HG03097 (cell line): Measurements from ENCODE around the gene MOB1B.
A peak's percentile ranks its signal among the peaks of the same experiment; 100 is the strongest.
"Not testable (repeated sequence)": the region's sequence is repeated elsewhere in the genome, so short reads cannot be mapped to it uniquely, and the experiment has no call there.

Experiments used
- ATAC-seq: cut with Tn5 transposase; IDR thresholded peaks from one replicate; pipeline ENCODE4 v1.9.1; 2021; ENCODE audit not compliant: unreplicated experiment, low FRiP score

MOB1B gene

DNA sequence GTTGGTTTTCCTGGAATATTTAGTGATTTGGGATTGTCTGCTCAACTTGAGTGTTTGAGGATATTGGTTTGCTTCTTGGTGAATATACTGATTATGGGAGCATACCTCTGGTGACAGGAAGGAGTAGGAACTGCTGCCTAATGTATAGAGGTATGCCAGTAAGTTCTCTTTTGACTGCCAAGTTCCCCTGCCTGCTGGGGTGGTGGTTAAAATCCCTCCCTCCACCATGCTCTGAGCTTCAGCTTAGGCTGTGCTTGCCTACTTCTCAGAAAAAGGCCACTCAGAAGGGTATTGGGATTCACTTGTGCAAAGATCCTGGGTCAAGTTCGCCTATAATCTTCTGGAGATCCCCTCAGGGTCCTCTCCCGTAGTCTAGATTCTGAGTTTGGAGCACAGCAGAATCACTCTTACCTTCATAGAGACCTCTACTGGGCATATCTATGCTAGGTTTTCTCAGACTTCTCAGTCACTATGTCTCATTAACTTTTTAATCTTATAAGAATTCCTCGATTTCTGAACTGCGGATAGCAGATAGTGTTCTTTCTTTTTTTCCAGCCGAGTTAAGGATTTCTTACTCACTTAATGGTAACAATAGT is 46.6 kb downstream of the MOB1B start:
- no peak for ATAC-seq

DNA sequence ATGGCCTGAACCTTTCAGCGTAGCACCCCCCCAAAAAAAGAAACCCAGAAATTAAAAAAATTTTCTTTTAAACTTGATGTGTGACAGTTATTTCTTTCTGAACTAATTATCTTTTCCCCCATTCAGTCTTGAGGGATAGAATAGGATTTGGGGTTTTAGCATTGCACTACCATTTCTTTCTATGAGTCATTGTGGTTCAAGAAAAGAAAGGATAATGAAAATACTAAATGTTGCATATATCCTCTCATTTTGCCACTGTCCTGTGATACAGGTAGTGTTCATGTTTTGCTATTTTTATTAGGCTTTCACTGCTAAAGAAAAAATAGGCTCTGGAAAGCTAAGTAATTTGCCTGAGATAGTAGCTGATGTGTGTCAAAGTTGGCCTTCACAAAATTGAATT is 51.9 kb downstream of the MOB1B start:
- no peak for ATAC-seq

DNA sequence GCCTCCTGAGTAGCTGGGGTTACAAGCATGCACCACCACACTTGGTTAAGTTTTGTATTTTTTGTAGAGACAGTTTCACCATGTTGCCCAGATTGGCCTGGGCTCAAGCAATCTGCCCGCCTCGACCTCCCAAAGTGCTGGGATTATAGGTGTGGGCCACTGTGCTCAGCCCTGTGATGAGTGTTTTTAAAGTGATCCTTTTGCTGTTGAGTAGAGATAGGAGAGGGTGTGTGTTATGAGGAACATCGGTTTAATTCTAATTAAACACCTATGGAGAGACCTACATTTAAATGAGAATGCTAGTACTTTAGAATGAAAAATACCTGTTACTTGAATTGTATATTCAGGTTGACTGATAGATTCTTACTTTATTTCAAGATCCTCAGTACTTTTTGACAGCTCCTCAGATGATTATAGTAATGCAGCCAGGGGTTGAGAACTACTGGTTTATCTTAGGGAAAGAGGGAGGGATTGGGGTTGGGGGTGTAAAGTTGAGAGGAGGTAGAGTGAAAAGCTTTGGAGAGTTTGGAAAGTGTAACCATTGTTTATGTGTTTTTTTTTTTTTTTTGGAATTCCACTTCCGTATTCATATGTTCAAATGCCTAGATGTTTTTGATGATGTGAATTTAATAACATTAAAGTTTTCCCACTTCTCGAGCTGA is 54.5 kb downstream of the MOB1B start:
- ATAC-seq, result no peak

DNA sequence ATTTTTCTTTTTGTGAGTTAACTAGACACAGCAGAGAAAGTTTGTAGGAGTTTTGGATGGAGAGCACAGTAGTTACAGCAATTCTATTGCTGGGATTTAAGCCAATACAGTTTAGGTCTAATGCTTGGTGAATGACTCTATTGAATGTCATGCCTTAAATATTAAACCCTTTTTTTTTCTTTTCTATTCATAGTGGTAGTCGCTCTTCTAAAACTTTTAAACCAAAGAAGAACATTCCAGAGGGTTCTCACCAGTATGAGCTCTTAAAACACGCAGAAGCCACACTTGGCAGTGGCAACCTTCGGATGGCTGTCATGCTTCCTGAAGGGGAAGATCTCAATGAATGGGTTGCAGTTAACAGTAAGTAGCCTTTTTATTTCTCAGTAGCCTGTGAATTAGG is 56.5 kb downstream of the MOB1B start:
- ATAC-seq, result no peak

DNA sequence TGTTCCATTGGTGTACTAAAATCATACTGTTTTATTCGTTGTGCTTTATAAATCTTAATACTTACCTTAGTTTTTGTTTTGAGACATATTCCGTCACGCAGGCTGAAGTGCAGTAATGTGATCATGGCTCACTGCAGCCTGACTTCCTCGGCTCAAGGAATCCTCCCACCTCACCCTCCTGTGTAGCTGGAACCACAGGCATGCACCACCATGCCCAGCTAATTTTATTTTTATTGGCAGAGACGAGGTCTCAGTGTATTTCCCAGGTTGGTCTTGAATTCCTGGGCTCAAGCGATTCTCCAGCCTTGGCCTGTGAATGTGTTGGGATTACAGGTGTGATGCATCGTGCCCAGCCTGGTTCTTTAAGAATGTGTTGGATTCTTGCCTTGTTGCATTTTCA is 66.9 kb downstream of the MOB1B start:
- ATAC-seq, result no peak

DNA sequence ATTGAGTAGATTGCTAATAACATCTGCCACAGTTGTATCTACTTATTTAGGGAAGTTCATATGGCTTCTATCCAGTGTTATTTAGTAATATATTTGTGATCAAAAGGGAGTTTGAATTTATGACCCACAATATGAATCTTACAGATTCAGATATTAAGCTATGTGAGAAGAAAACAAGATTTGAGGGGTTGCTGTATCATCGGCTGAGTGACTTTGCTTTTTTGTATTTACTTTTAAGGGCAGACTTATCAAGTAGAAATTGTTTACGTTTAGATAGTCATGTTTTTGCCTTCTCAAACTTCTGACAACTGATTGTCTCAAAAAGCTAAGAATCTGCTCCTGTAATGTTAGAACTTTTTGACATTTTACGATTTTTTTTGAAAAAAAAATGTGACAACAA is 74.1 kb downstream of the MOB1B start:
- no peak for ATAC-seq

DNA sequence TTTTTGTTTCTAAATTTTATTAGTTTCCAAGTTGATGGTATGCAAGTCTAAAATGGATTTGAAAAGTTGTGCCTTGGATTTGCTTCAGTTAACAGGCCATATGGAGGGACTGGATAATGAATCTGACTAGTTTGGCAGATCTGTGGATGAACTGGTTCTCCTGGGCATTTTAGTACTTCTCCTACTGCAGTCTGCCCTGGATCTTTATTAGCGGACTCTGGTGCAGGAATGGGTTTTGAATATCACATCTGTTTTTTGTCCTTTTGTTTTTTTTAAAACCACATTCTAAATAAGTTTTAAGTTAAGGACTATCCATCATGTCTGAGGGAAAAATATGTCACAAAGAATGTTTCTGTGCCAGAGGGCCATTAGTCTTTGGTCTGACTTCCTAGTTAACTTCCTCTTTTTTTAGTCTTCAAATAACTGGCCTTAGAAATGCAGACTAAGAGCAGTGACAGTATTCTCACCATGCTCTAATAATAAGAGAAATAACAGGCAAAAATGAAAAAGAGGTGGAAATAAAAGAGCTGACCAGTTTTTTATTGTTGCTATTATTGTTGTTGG is 77.4 kb downstream of the MOB1B start:
- ATAC-seq, result no peak

DNA sequence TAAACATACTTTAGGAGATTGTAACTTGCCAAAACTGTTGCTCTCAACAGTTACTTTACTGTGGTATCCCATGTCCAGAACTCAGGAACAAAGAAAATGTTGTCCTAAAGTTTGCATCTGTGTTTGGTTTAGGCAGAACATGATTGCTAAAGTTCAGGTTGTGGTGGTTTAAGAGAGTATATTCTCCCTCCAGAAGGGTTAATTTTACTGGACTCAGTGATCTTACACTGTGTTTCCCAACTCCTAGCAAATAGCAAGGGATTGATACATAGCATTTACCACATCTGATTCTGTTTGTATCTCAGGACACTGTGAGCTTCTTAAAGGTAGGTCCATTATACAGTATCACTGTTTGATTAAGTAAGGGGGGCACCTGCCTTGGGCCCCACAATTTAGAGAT is 78.0 kb downstream of the MOB1B start:
- ATAC-seq, result no peak

DNA sequence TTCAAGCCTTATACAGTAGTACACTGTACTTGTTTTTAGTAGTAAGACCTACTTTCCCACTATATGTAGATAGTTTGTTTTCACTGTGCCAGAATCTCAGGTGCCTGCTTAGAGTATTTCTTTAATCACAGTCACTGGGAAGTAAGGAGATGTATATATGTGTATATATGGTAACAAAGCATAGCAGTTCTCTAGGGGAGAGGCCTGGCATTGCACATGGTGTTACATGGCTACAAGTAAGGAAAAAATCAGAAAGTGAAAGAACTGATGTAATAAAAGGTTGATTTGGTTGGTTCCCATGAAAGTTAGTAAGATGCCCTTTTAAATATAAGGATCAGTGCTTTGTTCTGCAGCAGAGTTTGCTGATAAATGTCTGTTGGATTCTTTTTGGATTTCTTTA is 81.9 kb downstream of the MOB1B start:
- ATAC-seq, result no peak

DNA sequence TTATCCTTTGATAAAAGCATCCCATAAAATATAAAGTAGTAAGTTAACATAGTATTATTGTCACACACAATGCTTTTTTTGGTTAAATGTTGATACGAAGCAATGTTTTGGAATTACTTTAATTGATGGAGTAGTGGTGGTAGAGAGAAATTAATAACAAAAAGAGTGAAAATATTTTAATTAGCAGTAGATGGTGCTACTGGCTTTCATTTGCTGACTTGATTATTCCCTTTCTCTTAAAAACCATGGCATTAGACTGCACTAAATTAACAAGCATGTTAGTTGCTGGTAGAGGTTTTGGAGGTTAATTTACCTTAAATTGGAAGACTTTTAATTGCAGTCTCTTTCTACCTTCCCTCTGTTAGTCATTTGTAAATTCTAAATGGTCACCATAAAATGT is 82.4 kb downstream of the MOB1B start:
- ATAC-seq, result no peak

DNA sequence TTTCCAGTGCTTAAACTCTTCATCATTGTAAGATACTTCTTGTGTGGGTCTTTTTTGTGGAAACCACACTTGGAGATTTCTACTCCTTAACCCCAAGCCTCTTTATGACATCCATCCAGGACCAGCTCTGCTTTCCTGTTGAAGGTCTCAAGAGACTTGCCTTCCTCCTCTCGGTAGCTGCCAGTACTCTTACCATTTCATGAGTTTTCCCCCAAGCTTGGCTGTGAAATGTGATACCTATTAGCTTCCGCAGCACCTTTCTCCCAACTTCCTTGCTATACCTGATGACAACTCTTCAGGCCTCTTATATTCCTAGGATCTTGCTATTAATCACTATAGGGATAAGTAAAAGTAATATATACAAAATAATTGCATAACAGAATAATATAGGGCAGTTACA is 89.4 kb downstream of the MOB1B start:
- ATAC-seq, result no peak

DNA sequence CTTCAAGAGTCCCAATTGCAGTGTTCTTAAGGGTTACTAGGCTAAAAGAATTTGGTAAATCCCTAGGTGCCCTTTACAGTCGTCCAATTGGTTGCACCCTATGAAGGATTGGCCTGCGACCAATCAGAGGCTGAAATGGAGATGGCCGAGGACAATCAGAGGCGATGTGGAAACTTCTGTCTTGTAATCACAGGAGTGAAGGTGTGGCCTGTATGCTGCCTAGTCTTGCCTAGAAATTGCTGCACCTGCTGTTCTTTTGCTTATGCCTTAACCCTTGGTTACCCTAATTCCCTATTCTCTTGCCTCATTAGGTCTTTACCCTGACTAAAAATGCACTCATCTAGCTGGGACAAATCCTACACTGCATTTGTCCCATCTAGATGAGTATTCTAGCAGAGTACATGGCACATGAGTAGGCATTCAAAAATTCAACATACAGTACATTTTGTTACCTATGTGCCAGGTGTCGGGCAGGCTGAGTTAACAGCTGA is 90.3 kb downstream of the MOB1B start:
- no peak for ATAC-seq

DNA sequence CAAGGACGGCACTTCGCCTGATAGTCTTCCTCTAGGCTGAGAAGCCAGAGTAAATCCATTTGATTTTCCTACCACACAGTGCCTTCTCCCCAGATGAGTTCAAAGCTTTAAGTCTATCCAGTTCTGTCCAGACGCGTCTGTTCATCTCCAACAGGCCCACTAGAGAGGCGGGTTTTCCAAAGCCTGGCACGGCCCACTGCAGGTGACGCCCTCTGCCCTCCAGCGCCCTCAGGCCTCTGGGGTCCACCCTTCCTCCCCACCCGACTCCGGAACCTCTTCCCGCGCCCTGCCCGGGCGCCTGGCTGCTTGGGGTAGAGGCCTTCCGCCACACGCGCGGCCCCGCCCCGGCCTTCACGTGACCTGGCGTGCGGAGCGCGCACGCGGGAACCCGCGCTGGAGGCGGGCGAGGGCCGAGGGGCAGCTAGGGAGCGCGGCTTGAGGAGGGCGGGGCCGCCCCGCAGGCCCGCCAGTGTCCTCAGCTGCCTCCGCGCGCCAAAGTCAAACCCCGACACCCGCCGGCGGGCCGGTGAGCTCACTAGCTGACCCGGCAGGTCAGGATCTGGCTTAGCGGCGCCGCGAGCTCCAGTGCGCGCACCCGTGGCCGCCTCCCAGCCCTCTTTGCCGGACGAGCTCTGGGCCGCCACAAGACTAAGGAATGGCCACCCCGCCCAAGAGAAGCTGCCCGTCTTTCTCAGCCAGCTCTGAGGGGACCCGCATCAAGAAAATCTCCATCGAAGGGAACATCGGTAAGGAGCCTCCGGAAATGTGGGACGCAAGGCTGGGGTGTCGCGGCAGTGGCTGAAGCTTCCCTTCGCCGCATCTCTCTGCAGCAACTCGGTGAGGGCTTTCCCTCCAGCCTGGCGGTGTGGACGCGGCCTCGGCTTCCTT is 91.3 kb downstream of the MOB1B start, which contains the start of gene DCK:
TSS of gene DCK (plus strand) at position 469 of the 888 bp plus-strand sequence. CDS start at position 656, 187 bp downstream.
- ATAC-seq, result peak; percentile 83

DNA sequence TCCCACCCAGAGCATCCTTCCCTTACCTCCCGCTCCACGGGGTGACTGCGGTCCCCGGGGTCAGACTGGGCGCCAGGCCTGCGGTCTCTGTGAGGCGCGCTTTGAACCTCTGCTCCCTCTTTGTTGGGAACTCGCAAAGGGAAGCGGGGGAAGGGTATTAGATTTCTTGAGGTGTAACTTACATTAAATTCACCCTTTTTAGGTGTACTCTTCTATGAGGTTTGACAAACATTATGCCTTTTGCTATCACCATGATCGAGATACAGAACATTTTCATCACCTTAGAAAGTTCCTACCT is 91.8 kb downstream of the MOB1B start:
- no peak for ATAC-seq

DNA sequence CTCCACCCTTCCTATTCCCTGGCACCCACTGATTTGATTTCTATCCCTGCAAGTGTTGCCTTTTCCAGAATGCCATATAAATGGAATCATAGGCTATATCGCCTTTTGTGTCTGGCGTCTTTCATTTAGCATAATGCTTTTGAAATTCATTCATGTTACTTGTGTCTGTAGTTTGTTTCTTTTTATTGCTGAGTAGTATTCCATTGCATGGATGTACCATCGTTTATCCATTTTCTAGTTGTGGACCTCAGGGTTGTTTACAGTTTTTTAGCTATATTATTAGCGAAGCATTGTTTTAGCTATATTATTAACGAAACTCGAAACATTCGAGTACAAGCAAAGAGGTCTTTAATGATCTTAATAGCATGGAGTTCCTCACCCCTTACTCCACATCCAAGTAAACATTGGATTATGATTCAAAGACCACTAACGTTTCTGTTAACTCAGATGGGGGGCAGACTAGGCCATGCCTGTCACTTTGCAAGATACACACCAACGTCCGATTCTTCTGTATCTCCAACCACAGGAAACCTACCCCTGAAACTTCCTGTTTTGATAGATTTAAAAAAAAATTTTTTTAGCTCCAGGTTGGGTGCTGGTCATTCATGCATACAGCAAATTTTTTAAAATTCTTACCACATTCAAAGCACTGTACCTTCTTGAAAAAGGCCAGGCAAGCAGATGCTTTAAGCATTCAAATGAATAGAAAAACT is 92.4 kb downstream of the MOB1B start:
- peak; percentile 43 for ATAC-seq

DNA sequence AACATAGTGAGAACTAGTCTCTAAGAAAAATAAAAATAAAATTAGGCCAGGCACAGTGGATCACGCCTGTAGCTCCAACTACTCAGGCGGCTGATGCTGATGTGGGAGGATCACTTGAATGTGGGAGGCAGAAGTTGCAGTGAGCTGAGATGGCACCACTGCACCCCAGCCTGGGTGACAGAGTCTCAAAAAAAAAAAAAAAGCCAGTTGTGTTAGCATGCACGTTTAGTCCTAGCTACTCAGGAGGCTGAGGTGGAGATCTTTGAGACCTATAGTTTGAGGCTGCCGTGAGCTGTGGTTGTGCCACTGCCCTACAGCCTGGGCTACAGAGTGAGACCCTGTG is 93.8 kb downstream of the MOB1B start:
- ATAC-seq, result no peak

DNA sequence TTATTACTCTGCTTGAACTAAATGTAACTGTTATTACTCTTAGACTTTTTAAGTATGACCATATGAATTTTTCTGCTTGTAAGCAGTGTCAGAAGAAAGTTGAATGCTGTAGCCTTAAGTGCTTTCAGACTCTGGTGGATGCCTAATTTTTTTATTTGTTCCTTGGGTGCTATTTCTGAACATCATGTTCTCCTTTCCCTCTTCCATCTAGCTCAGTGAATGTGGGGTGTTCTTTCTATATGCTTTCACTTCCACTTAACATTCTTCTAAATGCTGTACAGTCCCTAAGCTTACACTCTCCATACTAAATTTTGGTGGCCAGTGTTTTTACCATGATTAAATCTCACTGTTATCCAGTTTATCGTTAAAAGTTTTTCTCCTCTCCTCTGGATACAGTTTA is 94.9 kb downstream of the MOB1B start:
- no peak for ATAC-seq

DNA sequence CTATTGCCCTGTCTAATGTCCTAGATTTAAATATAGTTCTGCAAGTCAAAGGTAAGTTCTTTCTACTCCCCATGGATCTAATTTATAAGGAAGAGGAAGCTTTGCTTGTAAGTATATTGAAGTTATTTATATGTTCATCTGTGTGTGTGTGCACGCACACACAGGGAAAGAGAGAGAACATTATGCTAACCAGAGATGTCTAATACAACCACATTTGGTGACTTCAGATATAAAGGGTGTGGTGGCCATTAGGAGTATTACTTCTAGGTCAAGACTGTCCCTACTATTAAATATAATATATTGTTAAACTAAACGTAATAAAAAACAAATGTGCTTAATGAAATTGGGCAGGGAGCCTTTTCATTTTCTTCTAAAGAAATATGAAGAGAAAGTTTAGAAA is 95.4 kb downstream of the MOB1B start:
- no peak for ATAC-seq

DNA sequence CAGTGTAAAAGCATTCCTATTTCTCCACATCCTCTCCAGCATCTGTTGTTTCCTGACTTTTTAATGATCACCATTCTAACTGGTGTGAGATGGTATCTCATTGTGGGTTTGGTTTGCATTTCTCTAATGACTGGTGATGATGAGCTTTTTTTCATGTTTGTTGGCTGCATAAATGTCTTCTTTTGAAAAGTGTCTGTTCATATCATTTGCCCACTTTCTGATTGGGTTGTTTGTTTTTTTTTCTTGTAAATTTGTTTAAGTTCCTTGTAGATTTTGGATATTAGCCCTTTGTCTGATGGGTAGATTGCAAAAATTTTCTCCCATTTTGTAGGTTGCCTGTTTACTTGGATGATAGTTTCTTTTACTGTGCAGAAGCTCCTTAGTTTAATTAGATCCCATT is 97.5 kb downstream of the MOB1B start:
- not testable (repeated sequence) for ATAC-seq

DNA sequence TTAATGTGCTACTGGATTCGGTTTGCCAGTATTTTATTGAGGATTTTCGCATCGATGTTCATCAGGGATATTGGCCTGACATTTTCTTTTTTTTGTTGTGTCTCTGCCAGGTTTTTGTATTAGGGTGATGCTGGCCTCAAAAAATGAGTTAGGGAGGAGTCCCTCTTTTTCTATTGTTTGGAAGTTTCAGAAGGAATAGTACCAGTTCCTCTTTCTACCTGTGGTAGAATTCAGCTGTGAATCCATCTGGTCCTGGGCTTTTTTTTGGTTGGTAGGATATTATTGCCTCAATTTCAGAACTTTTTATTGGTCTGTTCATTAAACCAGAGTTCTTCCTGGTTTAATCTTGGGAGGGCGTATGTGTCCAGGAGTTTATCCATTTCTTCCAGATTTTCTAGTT is 99.2 kb downstream of the MOB1B start:
- ATAC-seq, result not testable (repeated sequence)
